ENCODE results near the gene POTEI.
"Not testable (repeated sequence)": the region's sequence is repeated elsewhere in the genome, so short reads cannot be mapped to it uniquely, and the experiment has no call there.

Gene POTEI

GRCh38 chr2:130454712-130455083 lies 54.4 kb downstream of the POTEI start:
- DNase-seq, result not testable (repeated sequence)

GRCh38 chr2:130453955-130454711 lies 55.0 kb downstream of the POTEI start:
- not testable (repeated sequence) for DNase-seq

- not testable (repeated sequence) for DNase-seq
These were observed 56.2 kb downstream of the POTEI start for GRCh38 chr2:130452897-130453296.

GRCh38 chr2:130451823-130452222 lies 57.3 kb downstream of the POTEI start:
- DNase-seq, result not testable (repeated sequence)

- not testable (repeated sequence) for DNase-seq
These were observed 57.9 kb downstream of the POTEI start for GRCh38 chr2:130451278-130451677.

GRCh38 chr2:130450366-130450765 lies 58.8 kb downstream of the POTEI start:
- not testable (repeated sequence) for DNase-seq

GRCh38 chr2:130427631-130428030 lies 81.5 kb downstream of the POTEI start:
- DNase-seq, result not testable (repeated sequence)

GRCh38 chr2:130418845-130419244 lies 90.3 kb downstream of the POTEI start:
- DNase-seq, result not testable (repeated sequence)

- not testable (repeated sequence) for DNase-seq
These were observed 92.4 kb downstream of the POTEI start for GRCh38 chr2:130416693-130417092.

All from NCI-H524 treated with DMSO at 0.1 percent for 48 hours (cell line).